OCI-LY3 (cell line): ENCODE data around the gene TNS1.

Experiments
- H2AFZ ChIP-seq: fragments of 200-600, 300-600 bp; shearing (Covaris generic); 2 replicates; pipeline ENCODE4 v1.6.0; 2014; ENCODE audit warnings: antibody characterized with exemption, low read depth, low read length
- H3K27ac ChIP-seq: fragments of 200-600, 300-600 bp; sonication (generic); 2 replicates; pipeline ENCODE4 v1.5.1; 2014; ENCODE audit warnings: mild to moderate bottlenecking, low read length, moderate library complexity, mixed read lengths
- H3K27me3 ChIP-seq: fragments of 200-600, 300-600 bp; sonication (generic); 2 replicates; pipeline ENCODE4 v1.6.1; 2014; ENCODE audit warnings: low read depth, low read length, mixed read lengths
- H3K36me3 ChIP-seq: fragments of 200-600, 300-600 bp; sonication (generic); replicated peaks from 2 replicates; pipeline ENCODE3; 2014; ENCODE audit warnings: low read depth, low read length, mixed read lengths
- H3K4me1 ChIP-seq: fragments of 300-600, 200-600 bp; sonication (generic); 2 replicates; pipeline ENCODE4 v1.6.1; 2014; ENCODE audit warnings: low read length, mixed read lengths
- H3K4me2 ChIP-seq: fragments of 200-600, 300-600 bp; sonication (generic); 2 replicates; pipeline ENCODE4 v1.6.1; 2014; ENCODE audit warnings: low read length, mixed read lengths
- H3K4me3 ChIP-seq: fragments of 300-600, 200-600 bp; sonication (generic); 2 replicates; pipeline ENCODE4 v1.5.1; 2014; ENCODE audit warnings: antibody characterized with exemption, mild to moderate bottlenecking, low read length, moderate library complexity
- H3K79me2 ChIP-seq: fragments of 300-600, 200-600 bp; shearing (Covaris generic); 2 replicates; pipeline ENCODE4 v1.6.1; 2014; ENCODE audit warnings: mild to moderate bottlenecking, low read length, mixed read lengths
- H3K9ac ChIP-seq: fragments of 300-600, 200-600 bp; shearing (Covaris generic); 2 replicates; pipeline ENCODE4 v1.6.0; 2014; ENCODE audit warnings: mild to moderate bottlenecking, low read length, moderate library complexity
- H3K9me3 ChIP-seq: fragments of 200-600, 300-600 bp; shearing (Covaris generic); 2 replicates; pipeline ENCODE4 v1.6.1; 2014; ENCODE audit warnings: low read length, mixed read lengths; ENCODE audit not compliant: insufficient read depth
- H4K20me1 ChIP-seq: fragments of 200-600, 300-600 bp; sonication (generic); 2 replicates; pipeline ENCODE4 v1.6.1; 2016; ENCODE audit warnings: low read length, mixed read lengths; ENCODE audit not compliant: insufficient read depth
- CTCF ChIP-seq: fragments of 200-600, 300-600 bp; sonication (generic); IDR thresholded peaks from 2 replicates; pipeline ENCODE4 v1.5.1; 2014; ENCODE audit warnings: antibody characterized with exemption, low read length, low read depth
- EZH2phosphoT487 ChIP-seq: fragments of 200-600 bp; shearing (Covaris generic); IDR thresholded peaks from 2 replicates; pipeline ENCODE4 v1.6.1; 2018; ENCODE audit warnings: antibody characterized with exemption, mixed run types, low read depth

The TNS1 gene

GRCh38 chr2:218003981-218004419 lies 1.2 kb upstream of the TNS1 start:
- Histone ChIP-seq H3K9ac (no peak overlapping the region), H4K20me1 (no peaks in the 10 kb centered on the region), H3K4me3 (no peak overlapping the region), H3K4me1 (no peaks in the 10 kb centered on the region), H3K27ac (no peak overlapping the region), H3K9me3 (no peaks in the 10 kb centered on the region), H3K27me3 (no peaks in the 10 kb centered on the region), H3K79me2 (no peaks in the 10 kb centered on the region), H2AFZ (no peak overlapping the region), H3K36me3 (no peaks in the 10 kb centered on the region), H3K4me2 (no peak overlapping the region)
- TF ChIP-seq CTCF (no peak), EZH2phosphoT487 (no peak)

GRCh38 chr2:218003281-218003944 lies 618 bp upstream of the TNS1 start:
- no peak overlapping the region for H3K9ac ChIP-seq
- no peaks in the 10 kb centered on the region for H3K79me2 ChIP-seq
- H3K9me3 ChIP-seq: no peaks in the 10 kb centered on the region
- H3K4me1 ChIP-seq: no peaks in the 10 kb centered on the region
- H3K27ac ChIP-seq: no peak overlapping the region
- H3K4me3 ChIP-seq: no peak overlapping the region
- no peaks in the 10 kb centered on the region for H3K36me3 ChIP-seq
- no peak overlapping the region for H2AFZ ChIP-seq
- no peak overlapping the region for H3K4me2 ChIP-seq
- TF ChIP-seq CTCF: no peak
- TF ChIP-seq EZH2phosphoT487: no peak
- H3K27me3 ChIP-seq: no peaks in the 10 kb centered on the region
- no peaks in the 10 kb centered on the region for H4K20me1 ChIP-seq

- Histone ChIP-seq H2AFZ (no peak overlapping the region), H3K4me1 (no peaks in the 10 kb centered on the region), H3K79me2 (no peaks in the 10 kb centered on the region), H3K27ac (no peak overlapping the region), H3K4me3 (no peak overlapping the region), H3K4me2 (no peak overlapping the region), H3K9ac (no peak overlapping the region), H4K20me1 (no peaks in the 10 kb centered on the region), H3K36me3 (no peaks in the 10 kb centered on the region), H3K9me3 (no peaks in the 10 kb centered on the region), H3K27me3 (no peaks in the 10 kb centered on the region)
- TF ChIP-seq EZH2phosphoT487: no peak
Measured at GRCh38 chr2:218002143-218002844, 501 bp downstream of the TNS1 start.

GRCh38 chr2:218001629-218002028 lies 1.2 kb downstream of the TNS1 start:
- Histone ChIP-seq H3K9me3 (no peaks in the 10 kb centered on the region), H3K27ac (no peak overlapping the region), H3K9ac (no peak overlapping the region), H3K4me3 (no peak overlapping the region), H2AFZ (no peak overlapping the region), H3K4me2 (no peak overlapping the region), H3K36me3 (no peaks in the 10 kb centered on the region), H3K4me1 (no peaks in the 10 kb centered on the region), H3K79me2 (no peaks in the 10 kb centered on the region), H4K20me1 (no peaks in the 10 kb centered on the region), H3K27me3 (no peaks in the 10 kb centered on the region)
- TF ChIP-seq CTCF (no peak), EZH2phosphoT487 (no peak)
